Measurements from ENCODE around the gene ISCA2. TPM values are rescaled to one million over a fixed set of nuclear protein-coding genes. Genes with fewer than 3 reads are reported as not detected.

Gene ISCA2
- total and polyA plus RNA-seq, 2 experiments from 2014 or later: 21.5 to 80.2 TPM

- Histone ChIP-seq H3K79me2 (no peaks in the 10 kb centered on the region), H3K27ac (no peak overlapping the region), H3K27me3 (no peaks in the 10 kb centered on the region), H4K20me1 (ENCODE audit: insufficient read depth, poor library complexity, severe bottlenecking) (no peaks in the 10 kb centered on the region), H3K4me3 (no peak overlapping the region), H3K9me3 (ENCODE audit: low read depth) (no peaks in the 10 kb centered on the region), H3K4me1 (ENCODE audit: insufficient read depth) (no peaks in the 10 kb centered on the region), H3K4me2 (no peak overlapping the region), H2AFZ (no peak overlapping the region), H3K36me3 (replicated peaks; ENCODE audit: insufficient read depth, low read depth) (no peaks in the 10 kb centered on the region), H3K9me2 (replicated peaks; ENCODE audit: insufficient read depth) (no peaks in the 10 kb centered on the region)
- no peak for DNase-seq (ENCODE audit: low spot score)
- TF ChIP-seq, protein P1, sequence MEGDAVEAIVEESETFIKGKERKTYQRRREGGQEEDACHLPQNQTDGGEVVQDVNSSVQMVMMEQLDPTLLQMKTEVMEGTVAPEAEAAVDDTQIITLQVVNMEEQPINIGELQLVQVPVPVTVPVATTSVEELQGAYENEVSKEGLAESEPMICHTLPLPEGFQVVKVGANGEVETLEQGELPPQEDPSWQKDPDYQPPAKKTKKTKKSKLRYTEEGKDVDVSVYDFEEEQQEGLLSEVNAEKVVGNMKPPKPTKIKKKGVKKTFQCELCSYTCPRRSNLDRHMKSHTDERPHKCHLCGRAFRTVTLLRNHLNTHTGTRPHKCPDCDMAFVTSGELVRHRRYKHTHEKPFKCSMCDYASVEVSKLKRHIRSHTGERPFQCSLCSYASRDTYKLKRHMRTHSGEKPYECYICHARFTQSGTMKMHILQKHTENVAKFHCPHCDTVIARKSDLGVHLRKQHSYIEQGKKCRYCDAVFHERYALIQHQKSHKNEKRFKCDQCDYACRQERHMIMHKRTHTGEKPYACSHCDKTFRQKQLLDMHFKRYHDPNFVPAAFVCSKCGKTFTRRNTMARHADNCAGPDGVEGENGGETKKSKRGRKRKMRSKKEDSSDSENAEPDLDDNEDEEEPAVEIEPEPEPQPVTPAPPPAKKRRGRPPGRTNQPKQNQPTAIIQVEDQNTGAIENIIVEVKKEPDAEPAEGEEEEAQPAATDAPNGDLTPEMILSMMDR (IDR thresholded peaks at IDR 0.05; ENCODE audit: poor library complexity): no peak
- TF ChIP-seq EZH2 (IDR thresholded peaks at IDR 0.05; ENCODE audit: borderline replicate concordance): no peak
- TF ChIP-seq EZH2phosphoT487 (IDR thresholded peaks at IDR 0.05; ENCODE audit: low read depth, severe bottlenecking, unreplicated experiment): no peak
- 91% methylated on average over 6 of the region's 6 CpGs for WGBS (ENCODE audit: low lambda C conversion rate, missing lambda C conversion rate)
Measured at GRCh38 chr14:74459976-74460375, 33.6 kb upstream of the ISCA2 start.

DNA sequence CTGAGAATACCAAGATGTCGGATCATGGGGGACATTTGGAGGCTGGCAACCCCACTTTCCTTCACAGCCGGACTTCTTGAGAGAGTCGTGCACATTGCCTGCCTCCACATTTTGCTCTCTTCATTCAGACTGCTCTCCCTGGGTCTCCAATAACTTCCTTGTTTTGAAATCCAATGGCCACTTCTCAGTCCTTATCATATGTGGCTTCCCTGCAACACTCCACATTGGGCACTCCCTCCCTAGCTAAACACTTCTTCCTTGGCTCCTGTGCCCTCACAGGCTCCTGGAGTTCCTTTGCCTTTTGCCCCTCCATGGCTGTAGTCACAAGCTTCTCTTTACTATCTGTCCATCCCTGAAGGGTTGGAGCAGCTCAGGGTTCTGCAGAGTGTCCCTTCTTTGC is 30.6 kb upstream of the ISCA2 start:
- no peak overlapping the region for H3K4me2 ChIP-seq
- 94% methylated on average over 3 of the region's 3 CpGs for WGBS (ENCODE audit: low lambda C conversion rate, missing lambda C conversion rate)

DNA sequence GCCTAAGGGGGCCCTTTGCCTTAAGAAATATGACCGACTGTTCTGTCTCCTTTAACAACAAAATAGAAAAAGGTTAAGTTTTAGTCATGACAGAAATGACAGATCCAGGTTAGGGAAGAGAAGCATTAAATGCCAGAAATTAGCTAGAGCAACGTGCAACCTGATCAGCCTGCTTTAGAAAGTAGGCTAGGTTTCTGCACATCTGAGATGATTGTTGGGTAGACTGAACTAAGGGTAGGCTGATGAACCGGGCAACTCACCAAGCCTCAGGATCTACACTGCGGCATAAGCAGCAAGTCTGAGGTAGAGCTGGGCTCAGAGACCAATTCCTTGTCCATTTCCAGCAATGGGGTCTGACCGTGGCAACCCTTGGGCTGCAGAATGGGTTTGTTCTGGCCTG is 29.9 kb upstream of the ISCA2 start:
- H3K4me2 ChIP-seq: no peak overlapping the region
- no peaks in the 10 kb centered on the region for H3K27me3 ChIP-seq
- no peaks in the 10 kb centered on the region for H3K79me2 ChIP-seq
- no peaks in the 10 kb centered on the region for H3K36me3 ChIP-seq (replicated peaks; ENCODE audit: insufficient read depth, low read depth)
- H4K20me1 ChIP-seq (ENCODE audit: insufficient read depth, poor library complexity, severe bottlenecking): no peaks in the 10 kb centered on the region
- H3K4me1 ChIP-seq (ENCODE audit: insufficient read depth): no peaks in the 10 kb centered on the region
- H3K27ac ChIP-seq: no peak overlapping the region
- 95% methylated on average over 5 of the region's 5 CpGs for WGBS (ENCODE audit: low lambda C conversion rate, missing lambda C conversion rate)
- DNase-seq (ENCODE audit: low spot score): no peak
- H3K4me3 ChIP-seq: no peak overlapping the region
- no peaks in the 10 kb centered on the region for H3K9me3 ChIP-seq (ENCODE audit: low read depth)
- H2AFZ ChIP-seq: no peak overlapping the region
- TF ChIP-seq, protein P1 (IDR thresholded peaks at IDR 0.05; ENCODE audit: poor library complexity): no peak
- TF ChIP-seq EZH2phosphoT487 (IDR thresholded peaks at IDR 0.05; ENCODE audit: low read depth, severe bottlenecking, unreplicated experiment) (no peak), EZH2 (IDR thresholded peaks at IDR 0.05; ENCODE audit: borderline replicate concordance) (no peak)
- H3K9me2 ChIP-seq (replicated peaks; ENCODE audit: insufficient read depth): no peaks in the 10 kb centered on the region

More for the DNA sequence above, 30.6 kb upstream of the ISCA2 start:
- no peaks in the 10 kb centered on the region for H3K9me2 ChIP-seq (replicated peaks; ENCODE audit: insufficient read depth)
- no peak overlapping the region for H3K27ac ChIP-seq
- H3K79me2 ChIP-seq: no peaks in the 10 kb centered on the region
- H4K20me1 ChIP-seq (ENCODE audit: insufficient read depth, poor library complexity, severe bottlenecking): no peaks in the 10 kb centered on the region
- no peak for DNase-seq (ENCODE audit: low spot score)
- no peaks in the 10 kb centered on the region for H3K36me3 ChIP-seq (replicated peaks; ENCODE audit: insufficient read depth, low read depth)
- H3K4me1 ChIP-seq (ENCODE audit: insufficient read depth): no peaks in the 10 kb centered on the region
- no peak overlapping the region for H2AFZ ChIP-seq
- no peaks in the 10 kb centered on the region for H3K27me3 ChIP-seq
- H3K4me3 ChIP-seq: no peak overlapping the region
- no peaks in the 10 kb centered on the region for H3K9me3 ChIP-seq (ENCODE audit: low read depth)
- TF ChIP-seq EZH2 (IDR thresholded peaks at IDR 0.05; ENCODE audit: borderline replicate concordance) (no peak), EZH2phosphoT487 (IDR thresholded peaks at IDR 0.05; ENCODE audit: low read depth, severe bottlenecking, unreplicated experiment) (no peak)
- TF ChIP-seq, protein P1 (IDR thresholded peaks at IDR 0.05; ENCODE audit: poor library complexity): no peak

- DNase-seq (ENCODE audit: low spot score): no peak
- Histone ChIP-seq H3K36me3 (replicated peaks; ENCODE audit: insufficient read depth, low read depth) (no peaks in the 10 kb centered on the region), H3K9me2 (replicated peaks; ENCODE audit: insufficient read depth) (no peaks in the 10 kb centered on the region), H3K27ac (no peak overlapping the region), H3K9me3 (ENCODE audit: low read depth) (no peaks in the 10 kb centered on the region), H4K20me1 (ENCODE audit: insufficient read depth, poor library complexity, severe bottlenecking) (no peaks in the 10 kb centered on the region), H2AFZ (no peak overlapping the region), H3K27me3 (no peaks in the 10 kb centered on the region), H3K4me3 (no peak overlapping the region), H3K4me1 (ENCODE audit: insufficient read depth) (no peaks in the 10 kb centered on the region), H3K79me2 (no peaks in the 10 kb centered on the region), H3K4me2 (no peak overlapping the region)
- TF ChIP-seq, protein P1 (IDR thresholded peaks at IDR 0.05; ENCODE audit: poor library complexity): no peak
- no peak for TF ChIP-seq EZH2phosphoT487 (IDR thresholded peaks at IDR 0.05; ENCODE audit: low read depth, severe bottlenecking, unreplicated experiment)
- TF ChIP-seq EZH2 (IDR thresholded peaks at IDR 0.05; ENCODE audit: borderline replicate concordance): no peak
- 85% methylated on average over 3 of the region's 3 CpGs for WGBS (ENCODE audit: low lambda C conversion rate, missing lambda C conversion rate)
Measured at GRCh38 chr14:74464785-74465184, 28.8 kb upstream of the ISCA2 start.

Data from hepatocyte (in vitro differentiated cells).